Measurements from ENCODE around the gene AUTS2.
A peak's percentile ranks its signal among the peaks of the same experiment; 100 is the strongest.

The AUTS2 gene

DNA sequence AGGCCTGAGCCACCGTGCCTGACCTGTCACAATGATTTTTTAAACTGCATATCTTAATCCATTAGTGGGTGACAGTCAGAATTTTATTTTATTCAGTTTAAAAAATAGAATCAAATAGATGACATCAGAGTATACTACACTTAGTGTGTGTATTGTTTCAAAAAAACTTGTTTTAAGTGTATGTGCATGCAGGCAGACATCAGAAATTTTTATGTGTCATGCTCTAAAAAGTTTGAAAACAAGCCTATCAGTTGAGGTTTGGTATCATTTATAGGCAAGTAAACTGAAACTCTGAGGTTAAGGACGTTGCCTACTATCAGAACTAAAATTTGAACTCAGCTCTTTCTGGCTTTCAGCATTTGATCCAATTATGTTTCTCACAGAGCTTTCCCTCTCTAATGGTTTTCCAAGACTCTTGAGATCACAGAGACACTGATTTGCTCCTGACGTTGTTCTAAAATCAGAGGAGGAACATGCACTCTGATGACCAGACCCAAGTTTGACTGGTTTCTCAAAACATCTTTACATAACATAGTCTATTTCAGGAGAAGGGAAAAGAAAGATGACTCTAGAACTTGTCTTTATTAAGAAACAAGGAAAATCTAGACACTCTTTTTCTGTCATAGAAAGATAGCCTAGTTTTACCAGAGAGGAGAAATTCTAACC is 188.6 kb downstream of the AUTS2 start:
- Histone ChIP-seq H3K9ac (ENCODE audit: low read depth, low read length, poor library complexity, severe bottlenecking) (no peak overlapping the region), H3K4me1 (ENCODE audit: insufficient read depth, low read length, poor library complexity, severe bottlenecking) (peaks cover 20% of the 10 kb centered on the region), H3F3A (ENCODE audit: low read depth) (no peaks in the 10 kb centered on the region), H3K4me2 (ENCODE audit: low read depth, low read length, poor library complexity, severe bottlenecking) (no peak overlapping the region), H3K27me3 (ENCODE audit: insufficient read depth, low read length, poor library complexity, severe bottlenecking) (no peaks in the 10 kb centered on the region), H3K4me3 (ENCODE audit: low read length, poor library complexity, severe bottlenecking) (no peak overlapping the region), H3K36me3 (ENCODE audit: insufficient read depth, low read length) (no peaks in the 10 kb centered on the region), H3K79me2 (ENCODE audit: insufficient read depth, low read length) (peaks cover 67% of the 10 kb centered on the region), H3K9me2 (replicated peaks; ENCODE audit: low read depth, low read length) (no peaks in the 10 kb centered on the region), H4K20me1 (ENCODE audit: insufficient read depth, low read length, poor library complexity, severe bottlenecking) (peaks cover 7% of the 10 kb centered on the region), H3K9me3 (ENCODE audit: insufficient read depth, low read depth, low read length) (no peaks in the 10 kb centered on the region), H2AFZ (ENCODE audit: low read length) (no peak overlapping the region)
- no peak for TF ChIP-seq EZH2phosphoT487 (IDR thresholded peaks at IDR 0.05; ENCODE audit: borderline replicate concordance)

DNA sequence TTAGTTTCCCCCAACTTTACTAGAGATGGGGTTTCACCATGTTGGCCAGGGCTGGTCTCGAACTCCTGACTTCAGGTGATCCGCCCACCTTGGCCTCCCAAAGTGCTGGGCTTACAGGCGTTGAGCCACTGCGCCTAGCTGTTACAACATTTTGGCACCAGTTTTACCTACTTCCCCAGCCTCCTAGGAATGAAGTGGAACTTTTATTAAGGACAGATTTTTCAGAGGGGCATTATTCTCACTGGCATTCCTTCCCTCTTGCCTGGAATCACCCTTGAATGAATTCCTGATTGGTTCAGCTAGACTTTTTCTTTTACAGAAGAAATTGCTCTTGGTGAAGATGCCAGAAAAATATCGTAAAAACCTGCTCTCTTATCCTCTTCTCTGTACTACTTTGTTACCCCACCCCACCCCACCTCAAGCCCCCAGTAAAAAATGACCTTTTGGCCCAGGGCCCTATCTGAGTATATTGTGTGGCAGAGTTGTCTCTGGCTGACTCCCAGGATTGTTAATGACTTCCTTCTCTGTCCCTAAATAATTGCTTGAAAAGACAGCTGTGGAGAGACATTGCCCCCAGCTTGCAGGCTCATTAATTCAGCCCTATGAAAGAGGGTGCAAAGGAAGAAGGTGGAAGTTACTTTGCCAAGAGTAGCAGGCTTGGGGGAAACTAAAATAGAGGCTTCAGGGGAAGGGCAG is 189.6 kb downstream of the AUTS2 start:
- Histone ChIP-seq H4K20me1 (ENCODE audit: insufficient read depth, low read length, poor library complexity, severe bottlenecking) (peaks cover 7% of the 10 kb centered on the region), H3F3A (ENCODE audit: low read depth) (no peaks in the 10 kb centered on the region), H3K4me2 (ENCODE audit: low read depth, low read length, poor library complexity, severe bottlenecking) (peak overlapping the region; percentile 15), H3K27me3 (ENCODE audit: insufficient read depth, low read length, poor library complexity, severe bottlenecking) (no peaks in the 10 kb centered on the region), H2AFZ (ENCODE audit: low read length) (no peak overlapping the region), H3K9me2 (replicated peaks; ENCODE audit: low read depth, low read length) (no peaks in the 10 kb centered on the region), H3K36me3 (ENCODE audit: insufficient read depth, low read length) (no peaks in the 10 kb centered on the region), H3K4me1 (ENCODE audit: insufficient read depth, low read length, poor library complexity, severe bottlenecking) (peaks cover 20% of the 10 kb centered on the region), H3K4me3 (ENCODE audit: low read length, poor library complexity, severe bottlenecking) (no peak overlapping the region), H3K9me3 (ENCODE audit: insufficient read depth, low read depth, low read length) (no peaks in the 10 kb centered on the region), H3K9ac (ENCODE audit: low read depth, low read length, poor library complexity, severe bottlenecking) (no peak overlapping the region), H3K79me2 (ENCODE audit: insufficient read depth, low read length) (peaks cover 62% of the 10 kb centered on the region)
- TF ChIP-seq, protein P1, sequence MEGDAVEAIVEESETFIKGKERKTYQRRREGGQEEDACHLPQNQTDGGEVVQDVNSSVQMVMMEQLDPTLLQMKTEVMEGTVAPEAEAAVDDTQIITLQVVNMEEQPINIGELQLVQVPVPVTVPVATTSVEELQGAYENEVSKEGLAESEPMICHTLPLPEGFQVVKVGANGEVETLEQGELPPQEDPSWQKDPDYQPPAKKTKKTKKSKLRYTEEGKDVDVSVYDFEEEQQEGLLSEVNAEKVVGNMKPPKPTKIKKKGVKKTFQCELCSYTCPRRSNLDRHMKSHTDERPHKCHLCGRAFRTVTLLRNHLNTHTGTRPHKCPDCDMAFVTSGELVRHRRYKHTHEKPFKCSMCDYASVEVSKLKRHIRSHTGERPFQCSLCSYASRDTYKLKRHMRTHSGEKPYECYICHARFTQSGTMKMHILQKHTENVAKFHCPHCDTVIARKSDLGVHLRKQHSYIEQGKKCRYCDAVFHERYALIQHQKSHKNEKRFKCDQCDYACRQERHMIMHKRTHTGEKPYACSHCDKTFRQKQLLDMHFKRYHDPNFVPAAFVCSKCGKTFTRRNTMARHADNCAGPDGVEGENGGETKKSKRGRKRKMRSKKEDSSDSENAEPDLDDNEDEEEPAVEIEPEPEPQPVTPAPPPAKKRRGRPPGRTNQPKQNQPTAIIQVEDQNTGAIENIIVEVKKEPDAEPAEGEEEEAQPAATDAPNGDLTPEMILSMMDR (conservative IDR thresholded peaks at IDR 0.05; ENCODE audit: low read length) = no peak
- TF ChIP-seq EZH2phosphoT487 (IDR thresholded peaks at IDR 0.05; ENCODE audit: borderline replicate concordance) = no peak

DNA sequence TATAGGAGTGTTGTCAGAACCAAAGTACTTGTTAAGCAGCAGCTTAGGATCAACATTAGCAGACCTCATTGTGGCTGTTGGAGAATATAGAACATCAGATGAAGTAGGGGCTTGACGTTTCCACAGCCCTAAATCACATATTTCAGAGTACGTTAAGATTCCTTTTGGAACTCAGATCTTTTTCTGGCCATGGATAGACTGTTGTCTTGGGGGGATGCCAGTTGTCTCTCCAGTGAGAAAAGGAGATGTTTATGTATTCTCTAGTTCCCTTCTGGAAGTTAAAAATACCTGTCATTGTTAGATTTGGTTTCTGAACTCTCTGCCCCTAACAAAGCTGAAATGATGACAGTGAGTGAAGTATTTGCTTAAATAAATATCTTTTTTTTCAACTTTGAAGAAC is 191.3 kb downstream of the AUTS2 start:
- TF ChIP-seq, protein P1 (conservative IDR thresholded peaks at IDR 0.05; ENCODE audit: low read length) = no peak
- no peak for TF ChIP-seq EZH2phosphoT487 (IDR thresholded peaks at IDR 0.05; ENCODE audit: borderline replicate concordance)
- H3K9me2 ChIP-seq (replicated peaks; ENCODE audit: low read depth, low read length) = no peaks in the 10 kb centered on the region
- H3K27me3 ChIP-seq (ENCODE audit: insufficient read depth, low read length, poor library complexity, severe bottlenecking) = no peaks in the 10 kb centered on the region
- no peak overlapping the region for H3K4me3 ChIP-seq (ENCODE audit: low read length, poor library complexity, severe bottlenecking)
- H3K79me2 ChIP-seq (ENCODE audit: insufficient read depth, low read length) = peaks cover 53% of the 10 kb centered on the region
- no peak overlapping the region for H3K9ac ChIP-seq (ENCODE audit: low read depth, low read length, poor library complexity, severe bottlenecking)
- no peak overlapping the region for H3K4me2 ChIP-seq (ENCODE audit: low read depth, low read length, poor library complexity, severe bottlenecking)
- H2AFZ ChIP-seq (ENCODE audit: low read length) = no peak overlapping the region
- no peaks in the 10 kb centered on the region for H3K9me3 ChIP-seq (ENCODE audit: insufficient read depth, low read depth, low read length)
- H4K20me1 ChIP-seq (ENCODE audit: insufficient read depth, low read length, poor library complexity, severe bottlenecking) = peaks cover 7% of the 10 kb centered on the region
- H3K4me1 ChIP-seq (ENCODE audit: insufficient read depth, low read length, poor library complexity, severe bottlenecking) = peaks cover 20% of the 10 kb centered on the region
- no peaks in the 10 kb centered on the region for H3K36me3 ChIP-seq (ENCODE audit: insufficient read depth, low read length)
- H3F3A ChIP-seq (ENCODE audit: low read depth) = no peaks in the 10 kb centered on the region
